Measurements from ENCODE around the gene SDHAF4.

Gene SDHAF4

DNA sequence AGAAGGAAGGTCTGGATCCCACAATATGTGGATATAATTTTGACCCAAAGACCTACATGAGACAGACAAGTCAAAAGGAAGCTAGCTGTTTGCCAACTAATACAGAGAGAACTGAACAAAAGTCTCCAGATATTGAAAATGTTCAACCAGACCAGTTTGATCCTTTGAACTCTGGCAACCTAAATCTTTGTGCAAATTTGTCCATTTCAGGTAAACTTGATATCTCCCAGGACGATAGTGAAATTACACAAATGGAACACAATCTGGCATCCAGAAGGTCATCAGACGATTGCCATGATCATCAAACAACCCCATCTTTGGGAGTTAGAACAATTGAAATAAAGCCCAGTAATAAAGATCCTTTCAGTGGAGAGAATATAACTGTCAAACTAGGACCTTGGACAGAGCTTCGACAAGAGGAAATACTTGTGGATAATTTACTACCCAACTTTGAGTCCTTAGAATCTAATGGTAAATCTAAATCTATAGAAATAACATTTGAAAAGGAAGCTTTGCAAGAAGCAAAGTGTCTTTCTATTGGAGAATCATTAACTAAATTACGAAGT lies 41.9 kb upstream of the SDHAF4 start:
- Histone ChIP-seq H3K27me3 (ENCODE audit: insufficient read depth, poor library complexity, severe bottlenecking) (no peaks in the 10 kb centered on the region), H3K27ac (replicated peaks) (no peak overlapping the region), H3K4me3 (replicated peaks; ENCODE audit: insufficient read depth, low read length) (no peak overlapping the region)
- DNase-seq (ENCODE audit: low read depth in 1 of 2, low spot score in 1 of 2) = no peak
- TF ChIP-seq, protein P1, sequence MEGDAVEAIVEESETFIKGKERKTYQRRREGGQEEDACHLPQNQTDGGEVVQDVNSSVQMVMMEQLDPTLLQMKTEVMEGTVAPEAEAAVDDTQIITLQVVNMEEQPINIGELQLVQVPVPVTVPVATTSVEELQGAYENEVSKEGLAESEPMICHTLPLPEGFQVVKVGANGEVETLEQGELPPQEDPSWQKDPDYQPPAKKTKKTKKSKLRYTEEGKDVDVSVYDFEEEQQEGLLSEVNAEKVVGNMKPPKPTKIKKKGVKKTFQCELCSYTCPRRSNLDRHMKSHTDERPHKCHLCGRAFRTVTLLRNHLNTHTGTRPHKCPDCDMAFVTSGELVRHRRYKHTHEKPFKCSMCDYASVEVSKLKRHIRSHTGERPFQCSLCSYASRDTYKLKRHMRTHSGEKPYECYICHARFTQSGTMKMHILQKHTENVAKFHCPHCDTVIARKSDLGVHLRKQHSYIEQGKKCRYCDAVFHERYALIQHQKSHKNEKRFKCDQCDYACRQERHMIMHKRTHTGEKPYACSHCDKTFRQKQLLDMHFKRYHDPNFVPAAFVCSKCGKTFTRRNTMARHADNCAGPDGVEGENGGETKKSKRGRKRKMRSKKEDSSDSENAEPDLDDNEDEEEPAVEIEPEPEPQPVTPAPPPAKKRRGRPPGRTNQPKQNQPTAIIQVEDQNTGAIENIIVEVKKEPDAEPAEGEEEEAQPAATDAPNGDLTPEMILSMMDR (IDR thresholded peaks at IDR 0.05; ENCODE audit: insufficient read depth, low read length) = no peak
- TF ChIP-seq, protein P2, sequence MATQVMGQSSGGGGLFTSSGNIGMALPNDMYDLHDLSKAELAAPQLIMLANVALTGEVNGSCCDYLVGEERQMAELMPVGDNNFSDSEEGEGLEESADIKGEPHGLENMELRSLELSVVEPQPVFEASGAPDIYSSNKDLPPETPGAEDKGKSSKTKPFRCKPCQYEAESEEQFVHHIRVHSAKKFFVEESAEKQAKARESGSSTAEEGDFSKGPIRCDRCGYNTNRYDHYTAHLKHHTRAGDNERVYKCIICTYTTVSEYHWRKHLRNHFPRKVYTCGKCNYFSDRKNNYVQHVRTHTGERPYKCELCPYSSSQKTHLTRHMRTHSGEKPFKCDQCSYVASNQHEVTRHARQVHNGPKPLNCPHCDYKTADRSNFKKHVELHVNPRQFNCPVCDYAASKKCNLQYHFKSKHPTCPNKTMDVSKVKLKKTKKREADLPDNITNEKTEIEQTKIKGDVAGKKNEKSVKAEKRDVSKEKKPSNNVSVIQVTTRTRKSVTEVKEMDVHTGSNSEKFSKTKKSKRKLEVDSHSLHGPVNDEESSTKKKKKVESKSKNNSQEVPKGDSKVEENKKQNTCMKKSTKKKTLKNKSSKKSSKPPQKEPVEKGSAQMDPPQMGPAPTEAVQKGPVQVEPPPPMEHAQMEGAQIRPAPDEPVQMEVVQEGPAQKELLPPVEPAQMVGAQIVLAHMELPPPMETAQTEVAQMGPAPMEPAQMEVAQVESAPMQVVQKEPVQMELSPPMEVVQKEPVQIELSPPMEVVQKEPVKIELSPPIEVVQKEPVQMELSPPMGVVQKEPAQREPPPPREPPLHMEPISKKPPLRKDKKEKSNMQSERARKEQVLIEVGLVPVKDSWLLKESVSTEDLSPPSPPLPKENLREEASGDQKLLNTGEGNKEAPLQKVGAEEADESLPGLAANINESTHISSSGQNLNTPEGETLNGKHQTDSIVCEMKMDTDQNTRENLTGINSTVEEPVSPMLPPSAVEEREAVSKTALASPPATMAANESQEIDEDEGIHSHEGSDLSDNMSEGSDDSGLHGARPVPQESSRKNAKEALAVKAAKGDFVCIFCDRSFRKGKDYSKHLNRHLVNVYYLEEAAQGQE (IDR thresholded peaks at IDR 0.05; ENCODE audit: insufficient replicate concordance, low read depth) = peak; percentile 86
- TF ChIP-seq POLR2AphosphoS5 (IDR thresholded peaks at IDR 0.05; ENCODE audit: low read depth) (no peak), SPI1 (IDR thresholded peaks at IDR 0.05; ENCODE audit: borderline replicate concordance, low read depth) (no peak)

DNA sequence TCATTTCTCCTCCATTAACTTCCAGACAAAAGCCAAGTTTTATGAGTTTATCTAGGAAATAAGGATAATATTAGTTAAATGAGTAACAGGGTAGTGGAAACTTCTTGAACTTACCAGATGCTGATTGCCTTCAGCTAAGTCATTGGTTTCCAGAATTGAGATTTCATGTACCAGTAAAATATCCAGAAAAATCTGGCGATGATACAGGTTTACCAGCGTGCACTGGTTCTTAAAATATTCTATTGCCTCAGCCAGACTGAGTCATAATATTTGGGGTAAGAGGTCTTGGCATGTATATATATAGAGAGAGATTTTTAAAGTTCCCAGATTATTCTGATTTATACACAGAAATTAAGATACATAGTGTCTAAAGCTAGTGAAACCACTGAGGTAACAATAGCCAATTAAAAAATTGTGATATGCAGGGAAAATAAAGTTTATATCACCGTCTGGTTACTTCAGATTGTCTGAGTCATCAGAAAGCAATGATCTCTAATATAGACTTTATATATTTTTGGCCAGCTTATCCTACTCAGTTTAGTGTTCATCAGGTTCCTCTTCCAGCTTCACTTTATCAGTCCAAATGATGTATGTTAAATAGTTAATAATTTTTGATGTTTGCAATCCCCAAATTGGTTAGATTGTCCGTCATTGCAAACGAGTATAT lies 39.5 kb upstream of the SDHAF4 start:
- TF ChIP-seq GABPA (IDR thresholded peaks at IDR 0.05; ENCODE audit: low read depth) (no peak), SPI1 (IDR thresholded peaks at IDR 0.05; ENCODE audit: borderline replicate concordance, low read depth) (no peak), POLR2AphosphoS5 (IDR thresholded peaks at IDR 0.05; ENCODE audit: low read depth) (no peak)
- TF ChIP-seq, protein P2 (IDR thresholded peaks at IDR 0.05; ENCODE audit: insufficient replicate concordance, low read depth) = no peak
- H3K27me3 ChIP-seq (ENCODE audit: insufficient read depth, poor library complexity, severe bottlenecking) = no peaks in the 10 kb centered on the region
- H3K27ac ChIP-seq (replicated peaks) = no peak overlapping the region
- no peak overlapping the region for H3K4me3 ChIP-seq (replicated peaks; ENCODE audit: insufficient read depth, low read length)
- DNase-seq (ENCODE audit: low read depth in 1 of 2, low spot score in 1 of 2) = no peak

DNA sequence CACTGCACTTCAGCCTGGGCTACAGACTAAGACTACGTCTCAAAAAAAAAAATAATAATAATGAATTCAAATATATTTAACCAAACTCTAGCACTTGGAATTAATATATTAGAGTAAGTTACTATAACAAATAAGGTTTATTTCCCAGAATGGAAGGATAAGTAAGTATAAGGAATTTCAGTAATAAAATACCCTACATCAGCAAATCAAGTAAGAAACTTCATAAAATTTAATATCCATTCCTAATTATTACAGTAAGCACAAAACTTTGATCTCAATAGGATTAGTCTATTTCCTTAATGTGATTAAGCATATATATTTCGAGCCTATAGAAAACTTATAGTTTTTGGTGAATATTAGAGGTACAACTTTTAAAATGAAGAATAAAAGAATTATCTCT lies 36.7 kb upstream of the SDHAF4 start:
- DNase-seq (ENCODE audit: low read depth in 1 of 2, low spot score in 1 of 2) = no peak
- no peak for TF ChIP-seq GABPA (IDR thresholded peaks at IDR 0.05; ENCODE audit: low read depth)
- TF ChIP-seq, protein P1 (IDR thresholded peaks at IDR 0.05; ENCODE audit: insufficient read depth, low read length) = no peak
- TF ChIP-seq POLR2AphosphoS5 (IDR thresholded peaks at IDR 0.05; ENCODE audit: low read depth) = no peak
- no peak for TF ChIP-seq SPI1 (IDR thresholded peaks at IDR 0.05; ENCODE audit: borderline replicate concordance, low read depth)
- TF ChIP-seq, protein P2 (IDR thresholded peaks at IDR 0.05; ENCODE audit: insufficient replicate concordance, low read depth) = no peak
- Histone ChIP-seq H3K27ac (replicated peaks) (no peak overlapping the region), H3K27me3 (ENCODE audit: insufficient read depth, poor library complexity, severe bottlenecking) (no peaks in the 10 kb centered on the region), H3K4me3 (replicated peaks; ENCODE audit: insufficient read depth, low read length) (no peak overlapping the region)
